DOHH2 (cell line): ENCODE data around the gene VEGFC.

ENCODE experiments used
- EZH2phosphoT487 ChIP-seq: fragments of 200-600 bp; sonication (generic); IDR thresholded peaks from 2 replicates; pipeline ENCODE4 v1.6.1; 2017; ENCODE audit warnings: borderline replicate concordance, mild to moderate bottlenecking, antibody characterized with exemption, low read length, moderate library complexity, mixed read lengths
- TF ChIP-seq, protein P1 (sequence below): fragments of 200-600 bp; sonication (generic); IDR thresholded peaks from one replicate; pipeline ENCODE4 v1.5.1; 2014; ENCODE audit warnings: antibody characterized with exemption, mild to moderate bottlenecking, low read depth, low read length; ENCODE audit not compliant: poor library complexity, severe bottlenecking

DNA sequence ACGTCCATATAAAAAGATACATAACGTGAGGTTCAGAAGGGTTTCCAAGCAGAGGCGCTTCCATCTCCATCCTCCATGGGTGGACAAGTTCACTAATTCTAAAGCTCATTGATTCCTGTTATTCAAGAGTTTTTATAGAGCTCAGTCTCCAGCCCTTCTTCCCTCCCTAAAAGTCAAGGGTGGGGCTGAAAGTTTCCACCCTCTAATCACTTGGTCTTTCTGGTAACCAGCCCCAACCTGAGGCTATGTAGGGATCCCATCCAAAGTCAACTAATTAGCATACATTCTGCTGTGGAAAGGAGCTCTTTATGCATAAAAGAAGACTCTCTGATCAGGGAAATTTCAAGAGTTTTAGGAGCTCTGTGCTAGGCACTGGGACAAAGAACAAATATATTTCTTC lies 46.9 kb upstream of the VEGFC start:
- TF ChIP-seq, protein P1, sequence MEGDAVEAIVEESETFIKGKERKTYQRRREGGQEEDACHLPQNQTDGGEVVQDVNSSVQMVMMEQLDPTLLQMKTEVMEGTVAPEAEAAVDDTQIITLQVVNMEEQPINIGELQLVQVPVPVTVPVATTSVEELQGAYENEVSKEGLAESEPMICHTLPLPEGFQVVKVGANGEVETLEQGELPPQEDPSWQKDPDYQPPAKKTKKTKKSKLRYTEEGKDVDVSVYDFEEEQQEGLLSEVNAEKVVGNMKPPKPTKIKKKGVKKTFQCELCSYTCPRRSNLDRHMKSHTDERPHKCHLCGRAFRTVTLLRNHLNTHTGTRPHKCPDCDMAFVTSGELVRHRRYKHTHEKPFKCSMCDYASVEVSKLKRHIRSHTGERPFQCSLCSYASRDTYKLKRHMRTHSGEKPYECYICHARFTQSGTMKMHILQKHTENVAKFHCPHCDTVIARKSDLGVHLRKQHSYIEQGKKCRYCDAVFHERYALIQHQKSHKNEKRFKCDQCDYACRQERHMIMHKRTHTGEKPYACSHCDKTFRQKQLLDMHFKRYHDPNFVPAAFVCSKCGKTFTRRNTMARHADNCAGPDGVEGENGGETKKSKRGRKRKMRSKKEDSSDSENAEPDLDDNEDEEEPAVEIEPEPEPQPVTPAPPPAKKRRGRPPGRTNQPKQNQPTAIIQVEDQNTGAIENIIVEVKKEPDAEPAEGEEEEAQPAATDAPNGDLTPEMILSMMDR, result no peak
- no peak for TF ChIP-seq EZH2phosphoT487
